ENCODE measurements around the gene DIPK1B.
A peak's percentile ranks its signal among the peaks of the same experiment; 100 is the strongest.

The DIPK1B gene

GRCh38 chr9:136667940-136668760, 44.2 kb upstream of the DIPK1B start:
- Histone ChIP-seq H3K79me1 (ENCODE audit: low read length) (peaks cover 3% of the 10 kb centered on the region), H2AK5ac (ENCODE audit: low read length) (no peak overlapping the region), H2BK5ac (ENCODE audit: low read depth, low read length, poor library complexity) (no peak overlapping the region), H3K14ac (ENCODE audit: low read length) (no peak overlapping the region), H3K9me3 (ENCODE audit: insufficient read depth, low read depth, low read length) (no peaks in the 10 kb centered on the region), H2BK12ac (ENCODE audit: low read length) (no peak overlapping the region), H3K4me1 (ENCODE audit: control insufficient read depth in 1 of 2, insufficient read depth in 2 of 2, low read length in 2 of 2) (peaks cover 3 to 5% of the 10 kb centered on the region in 2 experiments), H3K9ac (ENCODE audit: low read length) (no peak overlapping the region), H3K79me2 (ENCODE audit: control insufficient read depth, insufficient read depth, low read length, poor library complexity) (no peaks in the 10 kb centered on the region), H3K23ac (ENCODE audit: low read length) (no peak overlapping the region), H3K18ac (ENCODE audit: low read length) (no peak overlapping the region), H2AFZ (ENCODE audit: insufficient read depth, low read length, poor library complexity) (no peak overlapping the region), H4K12ac (ENCODE audit: low read depth, low read length) (no peak overlapping the region), H3K27me3 (ENCODE audit: insufficient read depth, low read length) (peaks cover 5% of the 10 kb centered on the region), H2BK120ac (ENCODE audit: insufficient read depth, low read length, poor library complexity) (no peak overlapping the region), H3K4me2 (ENCODE audit: low read length) (no peak overlapping the region), H3K27ac (ENCODE audit: low read depth, low read length) (no peak overlapping the region), H3K36me3 (ENCODE audit: control insufficient read depth in 1 of 2, insufficient read depth in 2 of 2, low read length in 2 of 2) (peaks cover 0 to 2% of the 10 kb centered on the region in 2 experiments), H3K4ac (ENCODE audit: low read depth, low read length) (no peak overlapping the region), H4K91ac (ENCODE audit: low read depth, low read length) (no peak overlapping the region), H3K4me3 (ENCODE audit: low read depth, low read length) (no peak overlapping the region), H4K8ac (ENCODE audit: low read depth, low read length) (no peak overlapping the region)
- no peak for DNase-seq
- no CpG with 5 or more reads among the region's 40 CpGs for WGBS (ENCODE audit: extremely low coverage, insufficient coverage, insufficient read length)

GRCh38 chr9:136668983-136669790, 43.2 kb upstream of the DIPK1B start:
- H3K27ac ChIP-seq (ENCODE audit: low read depth, low read length): no peak overlapping the region
- no peak overlapping the region for H3K14ac ChIP-seq (ENCODE audit: low read length)
- no peak overlapping the region for H3K23ac ChIP-seq (ENCODE audit: low read length)
- no peak overlapping the region for H2BK5ac ChIP-seq (ENCODE audit: low read depth, low read length, poor library complexity)
- H2BK12ac ChIP-seq (ENCODE audit: low read length): no peak overlapping the region
- H3K4me1 ChIP-seq (ENCODE audit: control insufficient read depth in 1 of 2, insufficient read depth in 2 of 2, low read length in 2 of 2): peaks cover 3 to 5% of the 10 kb centered on the region in 2 experiments
- H3K27me3 ChIP-seq (ENCODE audit: insufficient read depth, low read length): peaks cover 5% of the 10 kb centered on the region
- no peak overlapping the region for H4K8ac ChIP-seq (ENCODE audit: low read depth, low read length)
- H3K4me3 ChIP-seq (ENCODE audit: low read depth, low read length): no peak overlapping the region
- peaks cover 0 to 2% of the 10 kb centered on the region in 2 experiments for H3K36me3 ChIP-seq (ENCODE audit: control insufficient read depth in 1 of 2, insufficient read depth in 2 of 2, low read length in 2 of 2)
- H3K79me1 ChIP-seq (ENCODE audit: low read length): peaks cover 3% of the 10 kb centered on the region
- H4K91ac ChIP-seq (ENCODE audit: low read depth, low read length): no peak overlapping the region
- no peak overlapping the region for H3K4me2 ChIP-seq (ENCODE audit: low read length)
- H3K18ac ChIP-seq (ENCODE audit: low read length): no peak overlapping the region
- no CpG with 5 or more reads among the region's 23 CpGs for WGBS (ENCODE audit: extremely low coverage, insufficient coverage, insufficient read length)
- no peak overlapping the region for H2AFZ ChIP-seq (ENCODE audit: insufficient read depth, low read length, poor library complexity)
- no peak overlapping the region for H3K4ac ChIP-seq (ENCODE audit: low read depth, low read length)
- H2AK5ac ChIP-seq (ENCODE audit: low read length): no peak overlapping the region
- no peak overlapping the region for H4K12ac ChIP-seq (ENCODE audit: low read depth, low read length)
- no peak for DNase-seq
- H3K9ac ChIP-seq (ENCODE audit: low read length): no peak overlapping the region
- H2BK120ac ChIP-seq (ENCODE audit: insufficient read depth, low read length, poor library complexity): no peak overlapping the region
- H3K9me3 ChIP-seq (ENCODE audit: insufficient read depth, low read depth, low read length): no peaks in the 10 kb centered on the region
- no peaks in the 10 kb centered on the region for H3K79me2 ChIP-seq (ENCODE audit: control insufficient read depth, insufficient read depth, low read length, poor library complexity)

- no CpG with 5 or more reads among the region's 23 CpGs for WGBS (ENCODE audit: extremely low coverage, insufficient coverage, insufficient read length)
- H2BK120ac ChIP-seq (ENCODE audit: insufficient read depth, low read length, poor library complexity): no peak overlapping the region
- no peak for DNase-seq
Observed at GRCh38 chr9:136669791-136670464, 42.4 kb upstream of the DIPK1B start.

GRCh38 chr9:136670576-136671253, 41.7 kb upstream of the DIPK1B start:
- WGBS (ENCODE audit: extremely low coverage, insufficient coverage, insufficient read length): no CpG with 5 or more reads among the region's 36 CpGs
- no peak overlapping the region for H2BK120ac ChIP-seq (ENCODE audit: insufficient read depth, low read length, poor library complexity)
- no peaks in the 10 kb centered on the region for H3K79me2 ChIP-seq (ENCODE audit: control insufficient read depth, insufficient read depth, low read length, poor library complexity)
- H2AFZ ChIP-seq (ENCODE audit: insufficient read depth, low read length, poor library complexity): no peak overlapping the region
- H4K8ac ChIP-seq (ENCODE audit: low read depth, low read length): no peak overlapping the region
- no peak for DNase-seq
- H3K4me1 ChIP-seq (ENCODE audit: control insufficient read depth in 1 of 2, insufficient read depth in 2 of 2, low read length in 2 of 2): no peaks in the 10 kb centered on the region
- H3K4ac ChIP-seq (ENCODE audit: low read depth, low read length): no peak overlapping the region
- no peak overlapping the region for H3K4me3 ChIP-seq (ENCODE audit: low read depth, low read length)
- H3K9me3 ChIP-seq (ENCODE audit: insufficient read depth, low read depth, low read length): no peaks in the 10 kb centered on the region
- no peak overlapping the region for H3K4me2 ChIP-seq (ENCODE audit: low read length)
- H3K23ac ChIP-seq (ENCODE audit: low read length): no peak overlapping the region
- H3K9ac ChIP-seq (ENCODE audit: low read length): no peak overlapping the region
- no peak overlapping the region for H2BK5ac ChIP-seq (ENCODE audit: low read depth, low read length, poor library complexity)
- H3K27me3 ChIP-seq (ENCODE audit: insufficient read depth, low read length): no peaks in the 10 kb centered on the region
- no peak overlapping the region for H3K18ac ChIP-seq (ENCODE audit: low read length)
- no peak overlapping the region for H3K27ac ChIP-seq (ENCODE audit: low read depth, low read length)
- no peak overlapping the region for H2BK12ac ChIP-seq (ENCODE audit: low read length)
- no peak overlapping the region for H2AK5ac ChIP-seq (ENCODE audit: low read length)
- H4K91ac ChIP-seq (ENCODE audit: low read depth, low read length): no peak overlapping the region
- no peaks in the 10 kb centered on the region for H3K79me1 ChIP-seq (ENCODE audit: low read length)
- no peak overlapping the region for H3K14ac ChIP-seq (ENCODE audit: low read length)
- H3K36me3 ChIP-seq (ENCODE audit: control insufficient read depth in 1 of 2, insufficient read depth in 2 of 2, low read length in 2 of 2): peaks cover 0 to 2% of the 10 kb centered on the region in 2 experiments
- no peak overlapping the region for H4K12ac ChIP-seq (ENCODE audit: low read depth, low read length)

More at GRCh38 chr9:136669791-136670464, 42.4 kb upstream of the DIPK1B start:
- Histone ChIP-seq H3K9me3 (ENCODE audit: insufficient read depth, low read depth, low read length) (no peaks in the 10 kb centered on the region), H3K14ac (ENCODE audit: low read length) (no peak overlapping the region), H2BK12ac (ENCODE audit: low read length) (no peak overlapping the region), H2AK5ac (ENCODE audit: low read length) (no peak overlapping the region), H3K79me2 (ENCODE audit: control insufficient read depth, insufficient read depth, low read length, poor library complexity) (no peaks in the 10 kb centered on the region), H4K91ac (ENCODE audit: low read depth, low read length) (no peak overlapping the region), H3K27me3 (ENCODE audit: insufficient read depth, low read length) (peaks cover 3% of the 10 kb centered on the region), H4K8ac (ENCODE audit: low read depth, low read length) (no peak overlapping the region), H3K18ac (ENCODE audit: low read length) (no peak overlapping the region), H2BK5ac (ENCODE audit: low read depth, low read length, poor library complexity) (no peak overlapping the region), H3K27ac (ENCODE audit: low read depth, low read length) (no peak overlapping the region), H3K36me3 (ENCODE audit: control insufficient read depth in 1 of 2, insufficient read depth in 2 of 2, low read length in 2 of 2) (peaks cover 0 to 2% of the 10 kb centered on the region in 2 experiments), H3K4ac (ENCODE audit: low read depth, low read length) (no peak overlapping the region), H3K23ac (ENCODE audit: low read length) (no peak overlapping the region), H3K4me3 (ENCODE audit: low read depth, low read length) (peak overlapping the region; percentile 34), H4K12ac (ENCODE audit: low read depth, low read length) (no peak overlapping the region), H3K4me2 (ENCODE audit: low read length) (no peak overlapping the region), H3K4me1 (ENCODE audit: control insufficient read depth in 1 of 2, insufficient read depth in 2 of 2, low read length in 2 of 2) (peaks cover 3 to 5% of the 10 kb centered on the region in 2 experiments), H2AFZ (ENCODE audit: insufficient read depth, low read length, poor library complexity) (no peak overlapping the region), H3K79me1 (ENCODE audit: low read length) (peaks cover 3% of the 10 kb centered on the region), H3K9ac (ENCODE audit: low read length) (no peak overlapping the region)

All from trophoblast cell (in vitro differentiated cells and primary cell).